Limb (tissue), 2 donors: ENCODE data around the gene POGK.
A peak's percentile ranks its signal among the peaks of the same experiment; 100 is the strongest.
"Not testable (repeated sequence)": the region's sequence is repeated elsewhere in the genome, so short reads cannot be mapped to it uniquely, and the experiment has no call there.

Source experiments
- DNase-seq, 2 donors: peaks; one replicate each; pipeline ENCODE4 v3.0.0-alpha.2; 2016; ENCODE audit errors: extremely low spot score in 2 of 2

The POGK gene

GRCh38 chr1:166855558-166855957 lies 16.3 kb downstream of the POGK start:
- DNase-seq: no peak

- DNase-seq: no peak
These were observed 18.7 kb downstream of the POGK start for GRCh38 chr1:166857995-166858394.

- no peak for DNase-seq
These were observed 19.6 kb downstream of the POGK start for GRCh38 chr1:166858726-166859419.

GRCh38 chr1:166859597-166859996 lies 20.3 kb downstream of the POGK start:
- no peak for DNase-seq

- DNase-seq: no peak
These were observed 26.7 kb downstream of the POGK start for GRCh38 chr1:166865926-166866325.

GRCh38 chr1:166868639-166869038 lies 29.4 kb downstream of the POGK start:
- no peak for DNase-seq

- DNase-seq: no peak
These were observed 30.2 kb downstream of the POGK start for GRCh38 chr1:166869318-166870099.

GRCh38 chr1:166870584-166870983 lies 31.3 kb downstream of the POGK start:
- DNase-seq: no peak

- no peak for DNase-seq
These were observed 35.2 kb downstream of the POGK start for GRCh38 chr1:166874464-166874863.

- DNase-seq: no peak
These were observed 36.0 kb downstream of the POGK start for GRCh38 chr1:166875302-166875733.

- peak; percentile 97 to 99 for DNase-seq
These were observed 36.7 kb downstream of the POGK start, which contains the start of gene TADA1 for GRCh38 chr1:166875734-166876539. TSS of gene TADA1 (minus strand) at chr1:166876264. CDS start at chr1:166876233, 31 bp downstream.

- no peak for DNase-seq
These were observed 37.2 kb downstream of the POGK start for GRCh38 chr1:166876540-166876838.

- not testable (repeated sequence) for DNase-seq
These were observed 39.1 kb downstream of the POGK start for GRCh38 chr1:166878173-166878917.

- no peak for DNase-seq
These were observed 43.6 kb downstream of the POGK start for GRCh38 chr1:166882893-166883292.

GRCh38 chr1:166884040-166884642 lies 44.9 kb downstream of the POGK start:
- peak; percentile 10 to 80 for DNase-seq

- DNase-seq: no peak
These were observed 45.7 kb downstream of the POGK start for GRCh38 chr1:166884971-166885370.

GRCh38 chr1:166888373-166889111 lies 49.3 kb downstream of the POGK start:
- DNase-seq: no peak

GRCh38 chr1:166889776-166890175 lies 50.5 kb downstream of the POGK start:
- DNase-seq: no peak

GRCh38 chr1:166895766-166896165 lies 56.5 kb downstream of the POGK start:
- DNase-seq: no peak

- DNase-seq: no peak
These were observed 60.5 kb downstream of the POGK start for GRCh38 chr1:166899769-166900168.
